WTC11 (cell line): Measurements from ENCODE around the gene CABP2. TPM values are rescaled to one million over a fixed set of nuclear protein-coding genes. Genes with fewer than 3 reads are reported as not detected.

Experiments
- ATF1 ChIP-seq: sonication (generic); formaldehyde crosslinking; IDR thresholded peaks from 2 replicates; pipeline ENCODE4 v1.8.1; 2023; ENCODE audit warnings: mild to moderate bottlenecking, moderate library complexity, missing genetic modification reagents
- CBFB ChIP-seq: sonication (generic); formaldehyde crosslinking; IDR thresholded peaks from 2 replicates; pipeline ENCODE4 v1.8.1; 2022; ENCODE audit warnings: mild to moderate bottlenecking, low read depth, missing genetic modification reagents
- CREM ChIP-seq: sonication (generic); formaldehyde crosslinking; IDR thresholded peaks from 2 replicates; pipeline ENCODE4 v1.8.1; 2022; ENCODE audit warnings: mild to moderate bottlenecking, missing genetic modification reagents, moderate library complexity
- ELF4 ChIP-seq: sonication (generic); formaldehyde crosslinking; IDR thresholded peaks from 2 replicates; pipeline ENCODE4 v1.8.1; 2022; ENCODE audit warnings: low read depth, mild to moderate bottlenecking, moderate library complexity, missing genetic modification reagents
- FOXJ3 ChIP-seq: sonication (generic); formaldehyde crosslinking; IDR thresholded peaks from 2 replicates; pipeline ENCODE4 v1.9.0; 2021; ENCODE audit warnings: missing genetic modification reagents, mild to moderate bottlenecking, borderline replicate concordance
- FOXP1 ChIP-seq: sonication (generic); formaldehyde crosslinking; IDR thresholded peaks from 2 replicates; pipeline ENCODE4 v1.8.0; 2022; ENCODE audit warnings: missing genetic modification reagents, mild to moderate bottlenecking, moderate library complexity, borderline replicate concordance
- OVOL2 ChIP-seq: fragments of 250-450 bp; sonication (Bioruptor Pico); IDR thresholded peaks from 2 replicates; pipeline ENCODE4 v1.9.0; 2021; ENCODE audit warnings: mild to moderate bottlenecking, borderline replicate concordance
- PRRX2 ChIP-seq: fragments of 250-450 bp; sonication (Bioruptor Pico); IDR thresholded peaks from 2 replicates; pipeline ENCODE4 v1.8.0; 2021; ENCODE audit warnings: mild to moderate bottlenecking
- RELA ChIP-seq: sonication (generic); formaldehyde crosslinking; IDR thresholded peaks from 2 replicates; pipeline ENCODE4 v1.8.1; 2022; ENCODE audit warnings: missing genetic modification reagents, mild to moderate bottlenecking, borderline replicate concordance
- SP1 ChIP-seq: sonication (generic); formaldehyde crosslinking; conservative IDR thresholded peaks from 2 replicates; pipeline ENCODE4 v1.8.1; 2022; ENCODE audit warnings: missing genetic modification reagents
- TCF7 ChIP-seq: sonication (generic); formaldehyde crosslinking; IDR thresholded peaks from 2 replicates; pipeline ENCODE4 v1.8.0; 2022; ENCODE audit warnings: mild to moderate bottlenecking, low read depth, missing genetic modification reagents, moderate library complexity
- TEAD4 ChIP-seq: sonication (generic); formaldehyde crosslinking; IDR thresholded peaks from 2 replicates; pipeline ENCODE4 v1.8.0; 2022; ENCODE audit warnings: mild to moderate bottlenecking, missing genetic modification reagents
- ZNF416 ChIP-seq: fragments of 250-450 bp; sonication (Bioruptor Pico); IDR thresholded peaks from 2 replicates; pipeline ENCODE4 v1.9.0; 2021; ENCODE audit warnings: mild to moderate bottlenecking, inconsistent platforms
- ZNF423 ChIP-seq: fragments of 250-450 bp; sonication (Bioruptor Pico); IDR thresholded peaks from 2 replicates; pipeline ENCODE4 v2.1.2; 2022; ENCODE audit warnings: mild to moderate bottlenecking, moderate library complexity
- total RNA-seq: library from RNA; stranded (reverse); gene quantifications from 3 replicates; pipeline ENCODE4 v1.2.3, GENCODE V29; 2021
- TF ChIP-seq, protein P1 (sequence below): sonication (generic); formaldehyde crosslinking; IDR thresholded peaks from 2 replicates; pipeline ENCODE4 v1.8.0; 2023; ENCODE audit warnings: mild to moderate bottlenecking, missing genetic modification reagents
- TF ChIP-seq, protein P2 (sequence below): sonication (generic); formaldehyde crosslinking; IDR thresholded peaks from 2 replicates; pipeline ENCODE4 v1.8.0; 2022; ENCODE audit warnings: mild to moderate bottlenecking, missing genetic modification reagents
- TF ChIP-seq, protein P3 (sequence below): sonication (generic); formaldehyde crosslinking; IDR thresholded peaks from 2 replicates; pipeline ENCODE4 v1.8.1; 2022; ENCODE audit warnings: low read depth, mild to moderate bottlenecking, moderate library complexity, missing genetic modification reagents, borderline replicate concordance
- TF ChIP-seq, protein P4 (sequence below): sonication (generic); formaldehyde crosslinking; IDR thresholded peaks from 2 replicates; pipeline ENCODE4 v1.8.1; 2023; ENCODE audit warnings: mild to moderate bottlenecking, missing genetic modification reagents, moderate library complexity
- TF ChIP-seq, protein P5 (sequence below): sonication (generic); formaldehyde crosslinking; conservative IDR thresholded peaks from 2 replicates; pipeline ENCODE4 v1.8.1; 2023; ENCODE audit warnings: mild to moderate bottlenecking, low read depth, missing genetic modification reagents, moderate library complexity
- TF ChIP-seq, protein P6 (sequence below): sonication (generic); formaldehyde crosslinking; IDR thresholded peaks from 2 replicates; pipeline ENCODE4 v1.8.0; 2023; ENCODE audit warnings: missing genetic modification reagents, mild to moderate bottlenecking, borderline replicate concordance
- TF ChIP-seq, protein P7 (sequence below): sonication (generic); formaldehyde crosslinking; IDR thresholded peaks from 2 replicates; pipeline ENCODE4 v1.8.1; 2023; ENCODE audit warnings: mild to moderate bottlenecking, missing genetic modification reagents, borderline replicate concordance

CABP2 gene
- total RNA-seq, 1 experiment from 2014 or later = not detected

DNA sequence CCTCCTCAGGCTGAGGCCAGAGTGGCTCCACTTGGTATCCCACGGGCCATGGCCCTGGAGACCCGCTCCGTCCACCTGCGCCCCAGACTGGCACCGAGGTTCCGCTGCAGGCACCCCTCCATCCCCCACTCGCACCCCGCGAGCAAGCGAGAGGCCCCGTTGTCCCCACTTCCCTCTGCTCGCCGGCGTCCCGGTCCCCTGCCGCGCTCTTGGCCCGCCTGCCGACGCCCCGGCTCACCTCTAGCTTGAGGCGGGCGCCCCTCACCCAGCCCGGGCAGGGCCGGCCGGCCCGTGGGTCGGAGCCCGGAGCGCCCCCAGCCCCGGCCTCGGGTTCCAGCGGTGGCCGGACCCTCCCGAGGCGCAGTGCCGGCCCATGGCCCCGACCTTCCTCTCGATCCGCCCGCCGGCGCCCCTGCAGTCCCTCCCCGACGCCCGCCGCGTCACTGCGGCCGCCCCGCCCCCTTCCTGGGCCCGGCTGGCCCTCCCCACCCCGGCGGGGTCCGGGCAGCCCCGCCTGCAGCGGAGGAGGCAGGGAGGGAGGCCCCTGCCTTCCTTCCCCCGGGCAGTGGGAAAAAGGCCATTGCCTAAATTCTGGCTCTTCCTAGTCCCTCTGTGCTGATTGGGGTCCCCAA, 18.2 kb downstream of the CABP2 start, which contains the start of gene PITPNM1 (continued):
- TF ChIP-seq, protein P1, sequence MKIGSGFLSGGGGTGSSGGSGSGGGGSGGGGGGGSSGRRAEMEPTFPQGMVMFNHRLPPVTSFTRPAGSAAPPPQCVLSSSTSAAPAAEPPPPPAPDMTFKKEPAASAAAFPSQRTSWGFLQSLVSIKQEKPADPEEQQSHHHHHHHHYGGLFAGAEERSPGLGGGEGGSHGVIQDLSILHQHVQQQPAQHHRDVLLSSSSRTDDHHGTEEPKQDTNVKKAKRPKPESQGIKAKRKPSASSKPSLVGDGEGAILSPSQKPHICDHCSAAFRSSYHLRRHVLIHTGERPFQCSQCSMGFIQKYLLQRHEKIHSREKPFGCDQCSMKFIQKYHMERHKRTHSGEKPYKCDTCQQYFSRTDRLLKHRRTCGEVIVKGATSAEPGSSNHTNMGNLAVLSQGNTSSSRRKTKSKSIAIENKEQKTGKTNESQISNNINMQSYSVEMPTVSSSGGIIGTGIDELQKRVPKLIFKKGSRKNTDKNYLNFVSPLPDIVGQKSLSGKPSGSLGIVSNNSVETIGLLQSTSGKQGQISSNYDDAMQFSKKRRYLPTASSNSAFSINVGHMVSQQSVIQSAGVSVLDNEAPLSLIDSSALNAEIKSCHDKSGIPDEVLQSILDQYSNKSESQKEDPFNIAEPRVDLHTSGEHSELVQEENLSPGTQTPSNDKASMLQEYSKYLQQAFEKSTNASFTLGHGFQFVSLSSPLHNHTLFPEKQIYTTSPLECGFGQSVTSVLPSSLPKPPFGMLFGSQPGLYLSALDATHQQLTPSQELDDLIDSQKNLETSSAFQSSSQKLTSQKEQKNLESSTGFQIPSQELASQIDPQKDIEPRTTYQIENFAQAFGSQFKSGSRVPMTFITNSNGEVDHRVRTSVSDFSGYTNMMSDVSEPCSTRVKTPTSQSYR (CRISPR knock-in tag) = no peak
- TF ChIP-seq ELF4 (CRISPR knock-in tag) = no peak
- peak; percentile 39; the same call in 1 of the 2 replicates for TF ChIP-seq FOXP1 (CRISPR knock-in tag)
- no peak for TF ChIP-seq RELA (CRISPR knock-in tag)
- TF ChIP-seq SP1 (CRISPR knock-in tag) = 0 out of 2 replicates have a peak, but pooled peaks have one; percentile 31
- TF ChIP-seq, protein P2, sequence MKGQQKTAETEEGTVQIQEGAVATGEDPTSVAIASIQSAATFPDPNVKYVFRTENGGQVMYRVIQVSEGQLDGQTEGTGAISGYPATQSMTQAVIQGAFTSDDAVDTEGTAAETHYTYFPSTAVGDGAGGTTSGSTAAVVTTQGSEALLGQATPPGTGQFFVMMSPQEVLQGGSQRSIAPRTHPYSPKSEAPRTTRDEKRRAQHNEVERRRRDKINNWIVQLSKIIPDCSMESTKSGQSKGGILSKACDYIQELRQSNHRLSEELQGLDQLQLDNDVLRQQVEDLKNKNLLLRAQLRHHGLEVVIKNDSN = no peak
- no peak for TF ChIP-seq ZNF416 (CRISPR knock-in tag)
- TF ChIP-seq ZNF423 (CRISPR knock-in tag) = peak; percentile 13; the same call in 1 of the 2 replicates
- no peak for TF ChIP-seq CBFB (CRISPR knock-in tag)
- TF ChIP-seq, protein P3, sequence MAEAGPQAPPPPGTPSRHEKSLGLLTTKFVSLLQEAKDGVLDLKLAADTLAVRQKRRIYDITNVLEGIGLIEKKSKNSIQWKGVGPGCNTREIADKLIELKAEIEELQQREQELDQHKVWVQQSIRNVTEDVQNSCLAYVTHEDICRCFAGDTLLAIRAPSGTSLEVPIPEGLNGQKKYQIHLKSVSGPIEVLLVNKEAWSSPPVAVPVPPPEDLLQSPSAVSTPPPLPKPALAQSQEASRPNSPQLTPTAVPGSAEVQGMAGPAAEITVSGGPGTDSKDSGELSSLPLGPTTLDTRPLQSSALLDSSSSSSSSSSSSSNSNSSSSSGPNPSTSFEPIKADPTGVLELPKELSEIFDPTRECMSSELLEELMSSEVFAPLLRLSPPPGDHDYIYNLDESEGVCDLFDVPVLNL (CRISPR knock-in tag) = 0 out of 2 replicates have a peak, but pooled peaks have one; percentile 40
- TF ChIP-seq OVOL2 = no peak
- 0 out of 2 replicates have a peak, but pooled peaks have one; percentile 9 for TF ChIP-seq CREM (CRISPR knock-in tag)
- TF ChIP-seq, protein P4, sequence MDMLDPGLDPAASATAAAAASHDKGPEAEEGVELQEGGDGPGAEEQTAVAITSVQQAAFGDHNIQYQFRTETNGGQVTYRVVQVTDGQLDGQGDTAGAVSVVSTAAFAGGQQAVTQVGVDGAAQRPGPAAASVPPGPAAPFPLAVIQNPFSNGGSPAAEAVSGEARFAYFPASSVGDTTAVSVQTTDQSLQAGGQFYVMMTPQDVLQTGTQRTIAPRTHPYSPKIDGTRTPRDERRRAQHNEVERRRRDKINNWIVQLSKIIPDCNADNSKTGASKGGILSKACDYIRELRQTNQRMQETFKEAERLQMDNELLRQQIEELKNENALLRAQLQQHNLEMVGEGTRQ (CRISPR knock-in tag) = 0 out of 2 replicates have a peak, but pooled peaks have one; percentile 17
- TF ChIP-seq FOXJ3 (CRISPR knock-in tag) = no peak
- TF ChIP-seq, protein P5, sequence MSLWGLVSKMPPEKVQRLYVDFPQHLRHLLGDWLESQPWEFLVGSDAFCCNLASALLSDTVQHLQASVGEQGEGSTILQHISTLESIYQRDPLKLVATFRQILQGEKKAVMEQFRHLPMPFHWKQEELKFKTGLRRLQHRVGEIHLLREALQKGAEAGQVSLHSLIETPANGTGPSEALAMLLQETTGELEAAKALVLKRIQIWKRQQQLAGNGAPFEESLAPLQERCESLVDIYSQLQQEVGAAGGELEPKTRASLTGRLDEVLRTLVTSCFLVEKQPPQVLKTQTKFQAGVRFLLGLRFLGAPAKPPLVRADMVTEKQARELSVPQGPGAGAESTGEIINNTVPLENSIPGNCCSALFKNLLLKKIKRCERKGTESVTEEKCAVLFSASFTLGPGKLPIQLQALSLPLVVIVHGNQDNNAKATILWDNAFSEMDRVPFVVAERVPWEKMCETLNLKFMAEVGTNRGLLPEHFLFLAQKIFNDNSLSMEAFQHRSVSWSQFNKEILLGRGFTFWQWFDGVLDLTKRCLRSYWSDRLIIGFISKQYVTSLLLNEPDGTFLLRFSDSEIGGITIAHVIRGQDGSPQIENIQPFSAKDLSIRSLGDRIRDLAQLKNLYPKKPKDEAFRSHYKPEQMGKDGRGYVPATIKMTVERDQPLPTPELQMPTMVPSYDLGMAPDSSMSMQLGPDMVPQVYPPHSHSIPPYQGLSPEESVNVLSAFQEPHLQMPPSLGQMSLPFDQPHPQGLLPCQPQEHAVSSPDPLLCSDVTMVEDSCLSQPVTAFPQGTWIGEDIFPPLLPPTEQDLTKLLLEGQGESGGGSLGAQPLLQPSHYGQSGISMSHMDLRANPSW (CRISPR knock-in tag) = no peak
- no peak for TF ChIP-seq TCF7 (CRISPR knock-in tag)
- TF ChIP-seq TEAD4 (CRISPR knock-in tag) = no peak
- TF ChIP-seq, protein P6, sequence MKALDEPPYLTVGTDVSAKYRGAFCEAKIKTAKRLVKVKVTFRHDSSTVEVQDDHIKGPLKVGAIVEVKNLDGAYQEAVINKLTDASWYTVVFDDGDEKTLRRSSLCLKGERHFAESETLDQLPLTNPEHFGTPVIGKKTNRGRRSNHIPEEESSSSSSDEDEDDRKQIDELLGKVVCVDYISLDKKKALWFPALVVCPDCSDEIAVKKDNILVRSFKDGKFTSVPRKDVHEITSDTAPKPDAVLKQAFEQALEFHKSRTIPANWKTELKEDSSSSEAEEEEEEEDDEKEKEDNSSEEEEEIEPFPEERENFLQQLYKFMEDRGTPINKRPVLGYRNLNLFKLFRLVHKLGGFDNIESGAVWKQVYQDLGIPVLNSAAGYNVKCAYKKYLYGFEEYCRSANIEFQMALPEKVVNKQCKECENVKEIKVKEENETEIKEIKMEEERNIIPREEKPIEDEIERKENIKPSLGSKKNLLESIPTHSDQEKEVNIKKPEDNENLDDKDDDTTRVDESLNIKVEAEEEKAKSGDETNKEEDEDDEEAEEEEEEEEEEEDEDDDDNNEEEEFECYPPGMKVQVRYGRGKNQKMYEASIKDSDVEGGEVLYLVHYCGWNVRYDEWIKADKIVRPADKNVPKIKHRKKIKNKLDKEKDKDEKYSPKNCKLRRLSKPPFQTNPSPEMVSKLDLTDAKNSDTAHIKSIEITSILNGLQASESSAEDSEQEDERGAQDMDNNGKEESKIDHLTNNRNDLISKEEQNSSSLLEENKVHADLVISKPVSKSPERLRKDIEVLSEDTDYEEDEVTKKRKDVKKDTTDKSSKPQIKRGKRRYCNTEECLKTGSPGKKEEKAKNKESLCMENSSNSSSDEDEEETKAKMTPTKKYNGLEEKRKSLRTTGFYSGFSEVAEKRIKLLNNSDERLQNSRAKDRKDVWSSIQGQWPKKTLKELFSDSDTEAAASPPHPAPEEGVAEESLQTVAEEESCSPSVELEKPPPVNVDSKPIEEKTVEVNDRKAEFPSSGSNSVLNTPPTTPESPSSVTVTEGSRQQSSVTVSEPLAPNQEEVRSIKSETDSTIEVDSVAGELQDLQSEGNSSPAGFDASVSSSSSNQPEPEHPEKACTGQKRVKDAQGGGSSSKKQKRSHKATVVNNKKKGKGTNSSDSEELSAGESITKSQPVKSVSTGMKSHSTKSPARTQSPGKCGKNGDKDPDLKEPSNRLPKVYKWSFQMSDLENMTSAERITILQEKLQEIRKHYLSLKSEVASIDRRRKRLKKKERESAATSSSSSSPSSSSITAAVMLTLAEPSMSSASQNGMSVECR (CRISPR knock-in tag) = no peak
- TF ChIP-seq PRRX2 = no peak
- TF ChIP-seq, protein P7, sequence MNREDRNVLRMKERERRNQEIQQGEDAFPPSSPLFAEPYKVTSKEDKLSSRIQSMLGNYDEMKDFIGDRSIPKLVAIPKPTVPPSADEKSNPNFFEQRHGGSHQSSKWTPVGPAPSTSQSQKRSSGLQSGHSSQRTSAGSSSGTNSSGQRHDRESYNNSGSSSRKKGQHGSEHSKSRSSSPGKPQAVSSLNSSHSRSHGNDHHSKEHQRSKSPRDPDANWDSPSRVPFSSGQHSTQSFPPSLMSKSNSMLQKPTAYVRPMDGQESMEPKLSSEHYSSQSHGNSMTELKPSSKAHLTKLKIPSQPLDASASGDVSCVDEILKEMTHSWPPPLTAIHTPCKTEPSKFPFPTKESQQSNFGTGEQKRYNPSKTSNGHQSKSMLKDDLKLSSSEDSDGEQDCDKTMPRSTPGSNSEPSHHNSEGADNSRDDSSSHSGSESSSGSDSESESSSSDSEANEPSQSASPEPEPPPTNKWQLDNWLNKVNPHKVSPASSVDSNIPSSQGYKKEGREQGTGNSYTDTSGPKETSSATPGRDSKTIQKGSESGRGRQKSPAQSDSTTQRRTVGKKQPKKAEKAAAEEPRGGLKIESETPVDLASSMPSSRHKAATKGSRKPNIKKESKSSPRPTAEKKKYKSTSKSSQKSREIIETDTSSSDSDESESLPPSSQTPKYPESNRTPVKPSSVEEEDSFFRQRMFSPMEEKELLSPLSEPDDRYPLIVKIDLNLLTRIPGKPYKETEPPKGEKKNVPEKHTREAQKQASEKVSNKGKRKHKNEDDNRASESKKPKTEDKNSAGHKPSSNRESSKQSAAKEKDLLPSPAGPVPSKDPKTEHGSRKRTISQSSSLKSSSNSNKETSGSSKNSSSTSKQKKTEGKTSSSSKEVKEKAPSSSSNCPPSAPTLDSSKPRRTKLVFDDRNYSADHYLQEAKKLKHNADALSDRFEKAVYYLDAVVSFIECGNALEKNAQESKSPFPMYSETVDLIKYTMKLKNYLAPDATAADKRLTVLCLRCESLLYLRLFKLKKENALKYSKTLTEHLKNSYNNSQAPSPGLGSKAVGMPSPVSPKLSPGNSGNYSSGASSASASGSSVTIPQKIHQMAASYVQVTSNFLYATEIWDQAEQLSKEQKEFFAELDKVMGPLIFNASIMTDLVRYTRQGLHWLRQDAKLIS = no peak
- TF ChIP-seq ATF1 (CRISPR knock-in tag) = no peak
